ENCODE data around the gene SUCO.

GRCh38 chr1:172641492-172641891 lies 108.5 kb downstream of the SUCO start:
- TF ChIP-seq CTCF (IDR thresholded peaks at IDR 0.05) (no peak), E2F5 (CRISPR knock-in tag; IDR thresholded peaks at IDR 0.05) (no peak), CREB1 (CRISPR knock-in tag; IDR thresholded peaks at IDR 0.05) (no peak), ATF3 (CRISPR knock-in tag; conservative IDR thresholded peaks at IDR 0.05) (no peak), MAX (CRISPR knock-in tag; IDR thresholded peaks at IDR 0.05) (no peak), ZNF396 (CRISPR knock-in tag; IDR thresholded peaks at IDR 0.05; ENCODE audit: borderline replicate concordance) (no peak), FOXP4 (CRISPR knock-in tag; IDR thresholded peaks at IDR 0.05) (no peak), FOXK1 (CRISPR knock-in tag; IDR thresholded peaks at IDR 0.05) (no peak), USF2 (CRISPR knock-in tag; IDR thresholded peaks at IDR 0.05) (no peak)

Measured in WTC11 (cell line).